Mucosa of descending colon (tissue), 3 donors: ENCODE measurements around the gene TNKS1BP1. TPM values are rescaled to one million over a fixed set of nuclear protein-coding genes. Genes with fewer than 3 reads are reported as not detected.

ENCODE experiments used
- ATAC-seq: fragments of 200-7000 bp; cut with Tn5 transposase; one replicate; pipeline ENCODE4 v1.9.1; 2020; ENCODE audit warnings: mild to moderate bottlenecking, moderate library complexity
- DNase-seq, 3 donors: peaks; one replicate each; pipeline ENCODE4 v3.0.0-alpha.2; 2020
- H3K36me3 ChIP-seq: fragments of 200-600 bp; one replicate; pipeline ENCODE4 v1.8.0; 2021; ENCODE audit warnings: low read depth, mild to moderate bottlenecking
- H3K4me1 ChIP-seq: fragments of 200-600 bp; one replicate; pipeline ENCODE4 v1.8.0; 2021; ENCODE audit warnings: low read depth, mild to moderate bottlenecking
- H3K4me3 ChIP-seq: fragments of 200-600 bp; one replicate; pipeline ENCODE4 v1.8.0; 2021; ENCODE audit warnings: mild to moderate bottlenecking
- H3K9me3 ChIP-seq: fragments of 200-600 bp; one replicate; pipeline ENCODE4 v1.8.0; 2021; ENCODE audit warnings: mild to moderate bottlenecking
- intact Hi-C, 2 donors: fragments of 100-400 bp; cut with DNase I in 1 of 2; cut with micrococcal nuclease in 1 of 2; formaldehyde crosslinking; loops; one replicate each; pipeline versions ENCODE4 v1.11.0 to v1.11.1; 2022; cut with DNase I, micrococcal nuclease
- total RNA-seq, 3 donors: library from RNA; stranded (reverse); fragmentation: NEBNext Ultra II Directional in 2 of 3; extraction: Animal tissue kit (Norgen Biotek cat#: 25700) in 2 of 3; gene quantifications; one replicate each; pipeline versions ENCODE4 v1.2.1 to v1.2.4, GENCODE V29; 2021 to 2023
- TF ChIP-seq, protein P1 (sequence below): fragments of 200-600 bp; IDR thresholded peaks from one replicate; pipeline ENCODE4 v1.8.0; 2022; ENCODE audit warnings: antibody characterized with exemption, mild to moderate bottlenecking
- donor health status: DM: no; HTN: no; CAD: no; lungs with moderate emphysema.
- donor health status: DM: no; HTN: no; CAD: no.
- donor health status: DM: no; HTN: yes; CAD: no.

Gene TNKS1BP1
- total RNA-seq, 3 donors from 2014 or later, result 90.0 to 149 (median 94.3) TPM

DNA sequence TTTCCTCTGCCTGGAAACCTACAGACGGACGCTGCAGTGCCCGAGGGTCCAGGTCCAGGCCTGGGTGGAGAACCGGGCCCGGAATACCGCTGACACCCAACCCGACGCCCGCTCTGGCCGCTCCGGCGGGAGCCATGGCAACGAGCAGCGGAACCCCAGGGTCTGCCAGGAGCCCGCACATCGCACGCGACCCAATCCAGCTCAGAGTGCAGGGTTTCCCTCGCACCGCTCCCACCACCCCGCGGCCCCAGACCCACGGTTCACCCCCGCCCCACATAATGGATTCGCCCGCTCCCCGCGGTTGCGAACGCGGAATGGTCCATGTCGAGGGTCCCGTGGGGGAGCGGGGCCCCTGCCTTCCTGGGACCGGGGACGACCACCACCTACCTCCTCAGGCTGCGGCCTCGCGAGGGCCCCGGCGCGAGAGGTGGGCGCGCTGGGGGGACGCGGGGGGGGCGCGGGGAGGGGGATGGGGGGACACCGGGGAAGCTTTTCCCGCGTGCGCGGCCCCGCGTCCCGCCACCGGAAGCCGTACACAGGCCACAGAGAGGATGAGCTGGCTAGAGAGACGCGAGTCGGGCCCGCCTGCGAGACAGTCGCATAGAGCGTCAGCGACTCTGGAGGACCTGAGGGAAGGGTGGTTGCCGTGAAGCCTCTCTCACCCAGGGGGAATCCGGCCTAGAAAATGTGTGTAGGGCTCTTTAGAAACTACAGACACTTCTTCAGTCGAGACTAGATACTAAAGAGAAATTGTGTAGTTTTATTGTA lies 10.8 kb upstream of the TNKS1BP1 start, which contains the start of gene SSRP1:
SSRP1 (minus strand) TSS at position 550 of the 768 bp plus-strand sequence. CDS start 771 bp downstream, outside the sequence.
- peak; percentile 90 to 94 (median 91) for DNase-seq
- intact Hi-C loops, result no loop called here
- TF ChIP-seq, protein P1, sequence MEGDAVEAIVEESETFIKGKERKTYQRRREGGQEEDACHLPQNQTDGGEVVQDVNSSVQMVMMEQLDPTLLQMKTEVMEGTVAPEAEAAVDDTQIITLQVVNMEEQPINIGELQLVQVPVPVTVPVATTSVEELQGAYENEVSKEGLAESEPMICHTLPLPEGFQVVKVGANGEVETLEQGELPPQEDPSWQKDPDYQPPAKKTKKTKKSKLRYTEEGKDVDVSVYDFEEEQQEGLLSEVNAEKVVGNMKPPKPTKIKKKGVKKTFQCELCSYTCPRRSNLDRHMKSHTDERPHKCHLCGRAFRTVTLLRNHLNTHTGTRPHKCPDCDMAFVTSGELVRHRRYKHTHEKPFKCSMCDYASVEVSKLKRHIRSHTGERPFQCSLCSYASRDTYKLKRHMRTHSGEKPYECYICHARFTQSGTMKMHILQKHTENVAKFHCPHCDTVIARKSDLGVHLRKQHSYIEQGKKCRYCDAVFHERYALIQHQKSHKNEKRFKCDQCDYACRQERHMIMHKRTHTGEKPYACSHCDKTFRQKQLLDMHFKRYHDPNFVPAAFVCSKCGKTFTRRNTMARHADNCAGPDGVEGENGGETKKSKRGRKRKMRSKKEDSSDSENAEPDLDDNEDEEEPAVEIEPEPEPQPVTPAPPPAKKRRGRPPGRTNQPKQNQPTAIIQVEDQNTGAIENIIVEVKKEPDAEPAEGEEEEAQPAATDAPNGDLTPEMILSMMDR, result no peak
- peak within 1 kb of the TSS; percentile 63 for H3K4me3 ChIP-seq
- peaks cover 5% of the 10 kb centered on the region for H3K36me3 ChIP-seq
- H3K9me3 ChIP-seq, result no peaks in the 10 kb centered on the region
- ATAC-seq, result peak; percentile 99
- peaks cover 11% of the 10 kb centered on the region for H3K4me1 ChIP-seq

DNA sequence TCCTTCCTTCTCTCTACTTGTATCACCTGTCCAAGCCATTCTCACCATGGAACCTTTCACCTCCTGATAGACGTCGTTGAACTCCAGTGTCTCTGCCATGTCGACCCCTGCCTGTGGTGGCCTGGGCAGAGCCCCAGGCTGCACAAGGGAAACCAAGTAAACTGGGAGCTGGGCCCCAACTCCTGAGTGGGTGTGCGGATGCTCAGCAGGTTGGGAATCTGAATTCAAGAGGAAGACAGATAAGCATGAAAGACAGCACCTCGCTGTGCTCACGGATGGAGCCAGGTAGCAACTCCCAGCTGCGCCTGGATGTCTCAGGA lies 10.2 kb upstream of the TNKS1BP1 start:
- H3K4me3 ChIP-seq, result peak overlapping the region; percentile 63
- DNase-seq, result no peak
- H3K4me1 ChIP-seq, result peaks cover 11% of the 10 kb centered on the region
- H3K9me3 ChIP-seq, result no peaks in the 10 kb centered on the region
- intact Hi-C loops, result no loop called here
- H3K36me3 ChIP-seq, result peaks cover 5% of the 10 kb centered on the region
- TF ChIP-seq, protein P1, result no peak
- no peak for ATAC-seq

DNA sequence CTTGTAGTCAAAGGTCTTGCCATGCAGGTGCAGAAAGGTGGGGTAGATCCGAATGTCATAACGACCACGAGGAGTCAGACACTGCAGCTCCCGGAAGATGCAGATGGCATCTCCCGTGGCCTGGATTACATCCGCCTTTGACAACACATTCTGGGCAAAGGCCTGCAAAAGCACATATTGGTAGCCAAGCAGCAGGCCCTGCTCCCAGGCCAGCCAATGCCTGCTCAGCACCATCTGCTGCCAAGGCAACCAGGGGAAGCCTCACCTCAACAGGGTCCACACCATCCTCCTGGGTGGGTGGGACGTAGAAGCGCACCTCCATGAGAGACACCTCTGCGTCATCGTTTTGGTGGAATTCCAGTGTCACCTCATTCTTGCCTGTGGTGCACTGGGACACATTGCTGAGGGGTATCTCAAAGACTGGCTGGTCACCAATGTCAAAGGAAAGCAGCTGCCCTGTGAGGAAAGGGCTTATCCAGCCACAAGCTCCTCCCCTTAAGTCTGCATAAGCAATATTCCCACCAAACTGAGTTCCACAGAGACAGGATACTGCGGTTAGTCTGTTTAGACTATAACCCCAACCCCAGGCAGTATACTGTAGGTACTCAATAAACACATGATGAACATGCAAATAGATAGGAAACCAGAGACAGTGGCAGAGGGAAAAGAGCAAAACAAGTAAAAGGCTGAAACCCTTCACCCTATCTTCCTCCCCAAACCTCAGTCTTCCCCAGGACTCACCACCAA lies 8.1 kb upstream of the TNKS1BP1 start:
- ATAC-seq, result no peak
- TF ChIP-seq, protein P1, result no peak

DNA sequence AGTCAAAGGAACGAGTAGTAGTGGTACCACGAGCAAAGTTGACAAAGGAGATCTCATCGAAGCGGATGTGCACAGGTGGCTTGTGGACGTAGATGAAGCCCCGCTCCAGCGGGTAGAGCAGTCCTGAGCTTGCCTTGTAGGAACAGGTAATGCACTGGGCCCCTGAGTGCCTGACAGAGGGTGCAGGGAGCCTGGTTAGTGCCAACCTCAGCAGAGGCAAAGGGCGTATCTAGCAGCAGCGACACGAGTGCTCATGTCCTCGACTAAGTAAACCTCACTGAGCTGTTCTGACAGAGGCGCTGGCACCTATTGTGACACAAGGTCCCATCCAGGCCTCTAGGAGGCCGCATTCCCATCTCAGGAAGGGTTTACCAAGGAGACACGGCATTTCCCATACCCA lies 7.0 kb upstream of the TNKS1BP1 start:
- Histone ChIP-seq H3K36me3 (peaks cover 5% of the 10 kb centered on the region), H3K4me1 (peaks cover 12% of the 10 kb centered on the region), H3K9me3 (no peaks in the 10 kb centered on the region), H3K4me3 (no peak overlapping the region)
- intact Hi-C loops, result no loop called here
- ATAC-seq, result no peak
- no peak for DNase-seq
- TF ChIP-seq, protein P1, result no peak

More for the DNA sequence above, 8.1 kb upstream of the TNKS1BP1 start:
- intact Hi-C loops, result no loop called here
- Histone ChIP-seq H3K4me3 (no peak overlapping the region), H3K9me3 (no peaks in the 10 kb centered on the region), H3K36me3 (peaks cover 5% of the 10 kb centered on the region), H3K4me1 (peaks cover 11% of the 10 kb centered on the region)
- DNase-seq, result peak in 1 of 3 donors; percentile 34

DNA sequence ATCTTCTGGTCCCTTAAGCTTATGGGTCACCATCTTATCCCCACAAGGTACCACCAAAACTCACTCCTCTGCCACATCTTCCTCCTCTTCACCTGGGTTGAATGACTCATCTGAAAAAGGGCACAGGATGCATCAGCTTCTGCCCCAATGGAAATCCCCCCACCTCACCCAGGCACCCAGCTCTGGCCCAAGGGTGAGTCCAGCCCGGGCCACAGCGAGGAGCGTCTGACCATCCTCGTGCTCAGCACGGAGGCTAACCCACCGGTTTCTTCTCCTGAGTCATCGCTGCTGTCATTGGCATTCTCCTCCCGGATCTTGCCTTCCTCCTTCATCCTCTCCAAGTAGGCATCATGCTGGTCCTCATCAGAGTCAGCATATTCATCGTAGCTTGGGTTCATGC lies 5.3 kb upstream of the TNKS1BP1 start:
- TF ChIP-seq, protein P1, result no peak
- DNase-seq, result no peak
- Histone ChIP-seq H3K4me1 (peaks cover 22% of the 10 kb centered on the region), H3K4me3 (no peak overlapping the region), H3K36me3 (peaks cover 7% of the 10 kb centered on the region), H3K9me3 (no peaks in the 10 kb centered on the region)
- intact Hi-C loops, result no loop called here
- no peak for ATAC-seq
